GM19043 (cell line): ENCODE measurements around the gene KMT2D.

Experiments used
- ATAC-seq: cut with Tn5 transposase; IDR thresholded peaks from one replicate; pipeline ENCODE4 v1.9.1; 2021; ENCODE audit warnings: low read depth; ENCODE audit not compliant: unreplicated experiment

Gene KMT2D

DNA sequence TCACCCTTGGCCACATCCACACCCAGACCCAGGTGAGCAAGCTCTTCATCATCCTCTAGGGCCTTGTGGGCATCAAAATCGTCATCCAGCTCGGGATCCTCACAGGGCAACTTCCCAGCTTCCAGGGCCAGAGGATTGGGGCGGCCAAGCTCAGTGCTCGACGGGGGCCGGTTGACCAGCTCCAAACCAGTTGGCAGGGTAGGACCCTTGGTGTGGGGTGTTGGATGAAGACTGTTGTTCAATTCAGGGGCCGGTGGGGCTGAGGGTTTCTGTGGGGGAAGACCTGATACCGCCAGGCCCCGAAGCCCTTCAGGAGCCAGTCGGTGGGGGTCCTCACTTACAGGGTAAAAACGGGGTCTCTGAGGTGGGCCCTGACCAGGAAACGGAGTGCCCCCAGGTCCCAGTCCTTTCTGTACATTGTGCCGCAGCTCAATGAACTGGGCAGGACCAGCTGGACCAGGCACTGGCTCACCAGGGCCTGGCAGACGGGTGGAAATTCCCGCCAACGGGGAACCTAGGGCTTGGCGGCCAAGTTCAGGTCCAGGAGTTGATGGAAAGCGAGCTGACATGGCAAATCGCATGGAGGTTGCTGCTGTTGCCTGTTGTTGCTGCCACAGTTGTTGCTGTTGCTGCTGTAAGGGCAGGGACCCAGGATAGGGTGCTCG is 22.2 kb downstream of the KMT2D start:
- ATAC-seq: no peak

DNA sequence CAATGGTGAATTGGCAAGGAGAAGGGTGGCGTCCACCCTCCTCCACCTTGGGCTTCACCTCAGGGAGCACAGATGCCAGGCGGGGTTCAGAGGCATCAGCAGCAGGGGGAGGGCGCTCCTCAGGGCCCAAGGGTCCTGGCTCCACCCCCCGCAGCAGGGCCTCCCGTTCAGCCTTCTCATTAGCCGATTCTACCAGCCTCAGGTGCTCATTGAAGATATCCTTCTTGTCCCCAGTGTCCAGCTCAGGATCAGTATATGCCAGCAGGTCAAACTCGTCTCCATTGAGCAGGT is 22.7 kb downstream of the KMT2D start:
- ATAC-seq: no peak

DNA sequence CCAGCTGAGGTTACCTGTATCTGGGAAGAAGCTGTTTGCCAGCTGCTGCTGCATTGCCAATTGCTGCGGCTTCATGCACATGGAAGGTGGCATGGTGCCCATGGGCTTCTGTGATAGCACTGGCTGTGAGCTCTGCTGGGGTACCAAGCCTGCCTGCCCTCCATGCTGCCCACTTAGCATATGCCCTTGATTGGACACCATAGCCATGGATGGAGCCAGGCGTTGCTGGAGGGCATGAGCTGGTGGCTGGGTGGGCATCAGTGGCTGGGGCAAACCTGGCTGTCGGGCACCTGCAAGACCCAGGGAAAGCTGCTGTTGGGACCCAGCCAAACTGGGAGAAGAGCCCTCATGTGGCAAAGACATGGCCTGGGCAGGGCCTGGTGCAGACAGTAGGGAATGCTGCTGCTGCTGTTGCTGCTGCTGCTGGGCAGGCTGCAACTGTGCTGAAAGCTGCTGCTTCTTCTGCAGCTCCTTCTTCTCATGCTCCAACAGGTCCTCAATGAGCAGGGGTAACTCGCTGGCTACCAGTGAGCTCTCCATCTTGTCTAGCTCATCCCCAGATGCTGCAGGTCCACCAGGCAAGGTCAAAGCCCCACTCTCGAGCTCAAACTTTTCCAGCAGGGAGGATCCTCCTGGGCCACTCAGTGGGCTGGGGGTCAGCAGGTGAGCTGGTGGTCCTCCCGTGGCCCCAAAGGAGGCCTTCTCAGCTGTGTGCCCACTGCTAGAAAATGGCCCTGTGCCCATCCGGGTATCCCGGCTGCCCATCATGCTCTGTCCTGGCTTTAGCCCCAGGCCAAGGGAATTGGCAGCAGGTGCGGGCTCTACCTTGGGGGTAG is 23.3 kb downstream of the KMT2D start:
- ATAC-seq: no peak

DNA sequence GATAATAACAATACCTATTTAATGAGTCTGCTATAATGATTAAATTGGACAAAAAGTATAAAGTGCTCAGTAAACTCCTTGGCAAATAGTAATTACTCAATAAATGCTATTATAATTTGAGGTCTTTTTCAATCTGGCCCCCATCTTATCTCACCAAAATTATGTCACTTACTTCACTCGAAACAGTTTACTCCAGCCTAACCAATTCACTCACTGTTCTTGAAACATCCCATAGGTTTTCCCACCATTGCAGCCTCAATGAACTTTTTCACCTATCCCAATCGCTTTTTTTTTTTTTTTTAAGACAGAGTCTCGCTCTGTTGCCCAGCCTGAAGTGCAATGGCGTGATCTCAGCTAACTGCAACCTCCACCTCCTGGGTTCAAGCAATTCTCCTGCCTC is 24.6 kb downstream of the KMT2D start:
- ATAC-seq: no peak

DNA sequence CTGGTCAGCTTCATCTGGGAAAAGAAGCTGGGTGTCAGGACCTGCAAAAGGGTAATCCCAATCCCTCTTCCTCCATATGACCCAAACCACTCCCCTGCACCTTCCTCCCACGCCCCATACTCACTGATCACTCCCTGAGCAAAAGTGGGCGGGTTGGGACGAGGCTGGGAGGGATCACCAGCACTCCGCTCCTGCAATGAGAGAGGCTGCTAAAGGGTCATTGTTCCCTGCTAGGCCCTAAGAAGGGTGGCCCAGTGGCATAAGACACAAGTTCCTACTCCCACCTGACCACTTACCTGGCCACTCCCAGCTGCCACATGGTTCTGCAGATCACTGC is 26.3 kb downstream of the KMT2D start:
- no peak for ATAC-seq

DNA sequence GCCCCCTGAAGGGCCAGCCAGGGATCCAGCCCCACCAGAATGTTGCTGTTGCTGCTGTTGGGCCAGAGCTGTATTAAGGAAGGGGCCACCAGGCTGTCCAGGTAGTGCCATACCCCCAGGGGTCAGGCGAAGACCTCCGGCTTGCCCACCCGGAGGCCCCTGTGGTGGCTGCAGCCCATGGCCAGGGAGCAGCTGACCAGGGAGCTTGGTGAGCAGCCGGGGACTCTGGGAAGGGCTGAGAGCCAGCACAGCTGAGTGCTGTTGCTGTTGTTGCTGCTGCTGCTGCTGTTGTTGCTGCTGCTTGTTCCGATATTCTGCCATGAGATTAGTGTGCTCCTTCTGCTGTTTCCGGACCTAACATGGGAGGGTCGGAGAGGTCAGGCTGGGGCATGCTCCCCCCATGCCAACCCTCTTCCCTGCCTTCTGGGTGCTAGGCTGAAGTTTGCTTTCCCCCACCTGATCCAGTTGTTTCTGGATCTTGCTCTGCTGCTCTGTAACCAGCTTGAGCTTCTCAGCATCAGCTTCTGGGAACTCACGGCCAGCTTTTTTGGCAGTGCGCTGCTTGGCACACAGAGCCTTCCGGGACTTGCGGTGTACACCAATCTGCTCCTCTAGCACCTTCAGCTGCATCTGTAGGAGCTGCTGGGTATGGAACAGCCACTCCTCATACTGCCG is 26.8 kb downstream of the KMT2D start:
- no peak for ATAC-seq

DNA sequence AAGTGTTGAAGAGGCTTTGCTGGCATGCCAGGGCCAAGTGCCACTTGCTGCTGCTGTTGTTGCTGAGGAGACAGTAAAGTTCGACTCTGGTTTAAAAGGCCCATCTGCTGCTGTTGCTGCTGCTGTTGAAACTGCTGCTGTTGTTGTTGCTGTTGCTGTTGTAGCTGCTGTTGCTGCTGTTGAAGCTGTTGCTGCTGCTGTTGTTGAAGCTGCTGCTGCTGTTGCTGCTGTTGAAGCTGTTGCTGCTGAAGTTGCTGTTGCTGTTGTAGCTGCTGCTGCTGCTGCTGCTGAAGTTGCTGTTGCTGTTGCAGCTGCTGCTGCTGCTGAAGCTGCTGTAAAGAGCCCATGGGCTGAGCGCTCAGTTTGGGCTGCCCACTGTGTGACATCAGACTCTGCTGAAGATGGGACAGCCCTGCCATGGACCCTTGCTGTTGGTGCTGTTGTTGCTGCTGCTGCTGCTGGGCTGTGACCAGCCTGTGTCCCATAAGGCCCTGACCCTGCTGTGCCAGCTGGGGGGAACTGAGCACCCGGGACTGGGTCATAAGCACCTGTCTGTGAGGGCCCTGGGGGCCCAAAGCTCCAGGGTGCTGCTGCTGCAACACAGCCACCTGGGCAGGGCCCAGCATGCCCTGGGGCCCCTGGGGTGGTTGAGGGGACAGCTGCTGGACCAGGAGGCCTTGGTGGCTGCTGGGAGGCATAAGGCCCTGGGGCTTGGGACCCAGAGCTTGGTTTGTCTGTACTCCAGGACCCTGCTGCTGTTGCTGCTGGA is 27.7 kb downstream of the KMT2D start:
- no peak for ATAC-seq

DNA sequence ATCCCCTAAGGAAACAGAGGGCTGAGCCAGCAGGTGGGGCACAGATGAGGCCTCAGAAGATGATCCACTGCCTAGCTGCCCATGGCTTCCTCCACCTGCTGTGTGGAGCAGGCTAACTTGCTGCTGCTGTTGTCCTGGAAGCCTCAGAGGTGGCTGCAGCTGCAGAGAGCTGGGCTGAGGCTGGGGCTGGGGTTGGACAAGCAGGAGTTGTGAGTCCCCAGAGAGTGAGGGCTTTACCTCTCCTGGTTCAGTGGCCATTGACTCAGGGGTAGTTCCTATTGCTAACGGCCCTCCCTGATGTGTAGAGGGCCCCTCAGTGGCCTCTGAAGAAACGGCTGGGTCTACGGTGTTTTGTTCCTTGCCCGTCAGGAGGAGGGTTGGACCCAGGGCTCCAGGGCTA is 28.3 kb downstream of the KMT2D start:
- ATAC-seq: no peak

DNA sequence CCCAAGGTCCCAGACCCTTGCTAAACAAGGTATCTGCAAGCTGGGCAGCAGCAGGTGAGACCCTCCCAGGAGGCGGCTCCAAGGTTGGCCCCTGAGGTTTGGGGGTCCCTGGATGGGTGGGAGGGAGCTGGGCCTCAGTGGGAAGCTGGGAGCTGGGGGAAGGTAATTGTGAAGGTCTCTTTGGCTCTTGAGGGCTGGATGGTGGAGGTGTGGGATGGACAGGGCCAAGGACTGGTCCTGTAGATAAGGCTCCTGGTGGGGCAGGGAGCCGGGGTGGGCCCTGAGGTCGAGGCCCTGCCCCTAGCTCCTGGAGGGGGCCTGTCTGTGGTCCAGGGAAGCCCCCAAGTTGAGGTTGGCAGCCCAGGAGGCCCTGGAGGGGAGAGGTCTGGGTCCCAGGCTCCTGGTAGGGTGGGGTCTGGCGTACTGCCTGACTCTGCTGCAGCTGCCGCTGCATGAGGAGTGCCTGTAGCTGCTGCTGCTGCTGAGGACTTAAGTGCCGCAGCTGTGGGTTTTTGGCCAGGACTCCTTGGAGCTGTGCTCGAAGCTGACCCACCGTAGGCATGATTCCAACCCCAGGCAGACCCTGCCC is 28.9 kb downstream of the KMT2D start:
- no peak for ATAC-seq

DNA sequence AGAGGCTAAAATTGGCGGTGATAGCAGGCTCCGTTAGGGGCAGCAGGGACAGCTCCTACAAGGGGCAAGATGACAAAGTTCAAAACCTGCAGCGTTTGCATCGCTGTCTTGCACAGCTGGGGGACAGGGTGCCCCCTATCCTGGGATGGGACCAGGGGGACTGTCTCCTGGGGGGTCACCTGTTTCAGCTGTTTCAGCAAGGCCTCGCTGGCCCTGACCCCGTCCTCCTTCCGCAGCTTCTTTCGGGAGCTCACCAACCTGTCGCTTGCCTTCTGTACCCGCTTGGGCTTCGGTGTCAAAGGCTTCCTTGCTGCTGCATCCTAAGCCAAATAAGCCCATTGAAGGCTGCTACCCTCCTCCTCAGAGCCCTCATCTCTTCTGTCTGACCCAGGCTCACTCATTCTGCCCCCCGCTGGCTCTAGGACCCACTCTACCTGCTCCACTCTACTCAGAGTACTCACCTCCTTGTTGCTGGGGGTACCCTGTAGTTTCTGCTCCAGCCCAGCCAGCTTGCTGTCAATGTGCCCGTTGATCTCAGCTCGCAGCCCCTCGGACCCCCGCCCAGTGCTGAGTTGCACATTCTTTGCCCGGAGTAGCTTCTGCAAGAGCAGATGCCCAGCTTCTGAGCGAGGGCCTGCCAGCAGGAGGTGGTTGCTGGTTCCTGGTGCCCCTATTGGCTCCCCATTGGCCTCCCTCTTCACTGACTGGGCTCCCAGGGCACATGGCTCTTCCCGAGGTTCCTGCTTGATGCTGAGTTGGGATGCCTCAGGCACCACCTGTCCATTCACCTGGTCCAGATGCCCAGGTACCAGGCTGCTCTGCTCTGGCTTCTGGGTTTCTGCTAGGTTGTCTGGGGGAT is 29.7 kb downstream of the KMT2D start:
- ATAC-seq: no peak

DNA sequence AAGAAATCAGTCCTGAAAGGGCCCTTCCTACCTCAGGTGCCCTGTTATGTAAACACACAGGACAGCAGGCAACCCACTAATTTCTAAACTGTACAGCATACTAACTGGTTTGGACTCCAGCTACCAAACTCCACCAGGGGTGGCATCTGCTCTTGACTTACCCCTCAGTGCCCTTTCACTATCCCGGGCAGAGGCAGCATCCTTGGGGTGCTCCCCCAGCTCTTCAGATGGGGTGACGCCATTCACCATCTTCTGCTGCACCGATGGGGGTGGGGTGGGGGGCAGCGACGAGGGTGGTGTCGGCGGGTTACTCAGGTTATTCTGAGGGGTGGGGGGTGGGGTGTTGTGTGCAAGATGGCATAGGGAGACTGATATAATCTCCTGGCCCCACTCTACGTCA is 30.5 kb downstream of the KMT2D start:
- ATAC-seq: no peak

DNA sequence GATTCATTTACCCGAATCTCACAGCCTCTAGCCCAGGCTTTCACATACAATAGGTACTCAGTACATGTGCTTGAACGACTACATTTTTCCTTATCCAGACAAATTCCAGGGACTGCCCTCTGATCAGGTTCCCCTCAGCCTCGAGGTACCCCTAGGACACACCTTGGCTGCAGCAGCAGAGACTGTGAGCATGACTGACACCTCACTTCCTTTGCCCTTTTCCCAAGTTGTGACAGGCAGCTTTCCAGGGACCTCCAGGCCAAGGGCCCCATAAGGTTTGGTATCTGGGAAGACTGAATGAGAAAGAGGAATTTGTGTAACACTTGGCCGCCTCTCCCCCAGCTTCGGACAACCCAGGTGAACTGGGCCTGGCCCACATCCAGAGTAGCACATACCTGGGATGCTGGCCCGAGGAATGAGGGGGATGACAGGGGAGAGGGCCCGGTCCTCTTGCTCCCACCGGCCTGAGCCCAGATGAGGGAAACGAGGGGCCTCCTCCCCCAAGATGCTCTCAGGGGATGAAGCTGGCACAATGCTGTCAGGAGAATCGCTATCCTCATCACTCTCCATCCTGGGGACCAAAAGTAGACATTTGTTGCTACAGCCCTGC is 31.8 kb downstream of the KMT2D start:
- no peak for ATAC-seq

DNA sequence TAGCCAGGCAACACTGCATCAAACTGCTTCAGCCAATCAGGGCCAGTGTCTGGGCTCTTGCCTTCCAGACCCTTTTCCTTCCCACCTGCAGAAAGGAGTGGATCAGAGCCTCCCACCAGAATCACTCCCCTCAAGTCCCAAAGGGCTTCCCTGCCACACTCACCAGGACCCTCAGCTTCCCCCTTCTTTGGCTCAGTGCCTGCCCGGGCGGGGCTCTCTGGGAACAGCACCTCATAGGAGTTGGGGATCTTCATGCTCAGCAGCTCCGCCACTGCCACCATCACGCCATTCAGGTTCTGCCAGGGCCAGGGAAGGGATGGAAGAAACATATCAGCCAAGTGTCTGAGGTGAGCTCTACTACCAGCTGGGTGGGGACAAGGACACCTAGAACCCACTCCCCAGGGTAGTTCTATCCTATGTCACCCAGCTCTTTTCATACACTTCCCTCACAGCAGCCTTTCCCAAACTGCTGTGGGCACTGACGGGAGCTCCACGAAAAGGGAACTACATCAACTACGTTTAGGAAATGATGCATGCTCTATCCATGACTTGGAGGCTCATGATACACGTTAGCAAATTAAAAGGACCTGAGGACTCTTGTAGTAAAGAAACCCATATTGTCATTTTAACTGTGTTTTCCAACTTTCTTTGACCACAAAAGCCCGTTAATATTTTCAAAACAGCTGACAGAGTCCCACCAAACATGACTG is 32.6 kb downstream of the KMT2D start:
- no peak for ATAC-seq

DNA sequence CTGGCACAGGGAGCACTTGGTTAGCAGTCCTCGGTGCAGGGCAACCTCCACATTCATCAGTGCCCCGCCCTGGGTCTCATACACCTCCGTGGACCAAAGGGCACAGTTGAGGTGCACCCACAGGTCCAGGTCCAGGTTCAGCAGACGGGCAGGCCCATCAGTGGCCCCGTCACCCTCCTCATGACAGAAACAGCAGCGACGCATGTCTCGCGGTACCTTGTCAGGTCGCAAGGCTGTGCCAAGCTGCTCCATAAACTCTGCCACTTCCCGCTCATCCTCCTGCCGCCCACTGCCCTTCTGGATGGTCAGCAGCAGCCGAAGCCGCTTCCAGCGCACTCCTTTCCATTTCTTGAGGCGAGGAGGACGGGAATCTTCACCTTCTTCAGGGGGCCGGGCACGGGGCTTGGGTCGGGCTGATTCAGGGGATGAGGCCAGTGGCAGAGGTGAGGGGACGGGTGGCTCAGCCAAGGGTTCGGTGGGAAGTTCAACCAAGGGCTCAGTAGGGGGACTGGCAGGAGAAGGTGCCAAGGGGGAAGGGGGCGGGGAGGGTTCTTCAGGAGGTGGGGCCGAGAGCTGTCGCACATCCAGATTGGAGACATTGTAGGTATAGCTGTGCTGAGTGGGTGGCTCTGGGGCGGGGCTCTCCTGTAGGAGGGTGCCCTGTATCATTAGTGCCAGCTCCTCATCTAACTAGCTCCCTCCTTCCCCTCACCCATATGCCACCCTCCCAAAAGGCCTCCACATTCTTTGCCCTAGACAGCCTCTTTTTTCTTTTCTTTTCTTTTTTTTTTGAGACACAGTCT is 33.7 kb downstream of the KMT2D start:
- ATAC-seq: no peak

DNA sequence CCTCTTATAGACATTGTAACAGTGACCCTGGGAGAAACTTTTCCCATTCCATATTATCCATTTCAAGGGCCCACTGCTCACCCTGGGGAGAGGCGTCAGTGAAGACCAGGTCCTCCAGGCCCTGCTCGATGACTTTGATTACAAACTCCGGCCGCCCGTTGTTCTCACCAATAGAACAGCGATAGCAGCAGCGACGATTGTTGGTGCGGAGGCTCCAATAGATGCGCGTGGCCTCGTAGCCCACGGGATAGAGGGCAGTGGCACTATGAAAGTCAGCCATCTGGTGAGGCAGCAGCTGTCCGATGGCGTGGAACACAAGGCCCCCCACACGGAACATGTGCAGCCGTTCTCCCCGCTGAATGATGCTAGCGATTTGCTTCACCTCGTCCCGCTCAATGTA is 34.5 kb downstream of the KMT2D start:
- no peak for ATAC-seq

DNA sequence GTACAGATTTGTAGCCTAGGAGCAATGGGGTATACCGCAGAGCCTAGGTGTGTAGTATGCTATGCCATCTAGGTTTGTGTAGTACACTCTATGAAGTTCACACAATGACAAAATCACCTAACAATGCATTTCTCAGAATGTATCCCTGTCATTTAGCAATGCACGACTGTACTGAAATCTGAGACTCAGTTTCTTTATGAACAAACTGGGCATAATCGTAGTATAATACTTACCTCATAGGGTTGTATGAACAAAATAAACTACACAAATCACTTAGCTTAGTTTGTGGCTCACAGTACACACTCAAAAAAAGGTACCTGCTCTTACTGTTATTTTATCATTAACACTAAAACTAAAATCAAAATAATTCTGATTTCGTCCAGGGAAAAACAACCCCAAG is 35.1 kb downstream of the KMT2D start:
- no peak for ATAC-seq

DNA sequence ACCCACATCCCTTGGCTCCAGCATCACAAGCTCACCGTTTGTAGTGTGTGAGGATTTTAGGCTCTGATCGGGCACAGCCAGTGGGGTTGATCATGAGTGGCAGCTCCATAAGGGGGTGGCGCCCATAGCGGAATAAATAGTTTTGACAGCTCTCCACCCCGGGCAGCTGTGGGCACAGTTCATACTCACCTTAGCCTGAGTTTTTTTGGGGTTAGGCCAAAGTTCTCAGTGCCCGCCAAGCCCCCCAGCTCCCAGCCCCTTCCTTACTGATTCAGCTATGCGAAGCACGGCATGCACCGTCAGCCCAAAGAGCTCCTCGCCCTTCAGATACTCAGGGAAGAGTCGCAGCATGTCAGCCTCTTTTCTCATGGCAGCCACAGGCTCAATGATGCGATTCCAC is 36.1 kb downstream of the KMT2D start:
- ATAC-seq: no peak

DNA sequence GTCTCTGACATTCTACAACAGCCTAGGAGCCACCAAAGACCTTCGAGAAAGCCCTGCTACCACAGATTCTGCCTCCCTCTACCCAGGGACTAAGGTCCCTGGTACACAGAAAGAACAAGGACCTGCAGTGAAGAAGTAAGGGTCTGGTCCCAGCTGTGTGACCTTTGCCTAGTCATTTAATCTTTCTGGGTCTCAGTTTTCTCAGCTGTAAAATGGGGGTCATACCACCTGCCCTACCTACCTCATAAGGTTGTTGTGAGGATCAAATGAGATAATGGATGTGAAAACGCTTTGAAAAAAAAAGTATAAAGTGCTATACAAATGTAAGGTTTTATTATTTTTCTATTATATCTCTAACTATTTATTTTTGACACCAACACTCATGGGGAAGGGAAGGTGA is 36.8 kb downstream of the KMT2D start:
- no peak for ATAC-seq
